RWPE2 (cell line): ENCODE data around the gene BRINP3.

ENCODE experiments used
- ATAC-seq: fragments of 200-7000 bp; cut with Tn5 transposase; 3 replicates; pipeline ENCODE4 v1.9.1; 2021; ENCODE audit warnings: low read depth
- DNase-seq: peaks from one replicate; pipeline ENCODE4 v3.0.0-alpha.2; 2020; ENCODE audit warnings: low spot score
- H3K27ac ChIP-seq: fragments of 450-650 bp; 2 replicates; pipeline ENCODE4 v1.5.1; 2017; ENCODE audit warnings: mild to moderate bottlenecking; ENCODE audit not compliant: poor library complexity, severe bottlenecking
- H3K27me3 ChIP-seq: fragments of 250-450 bp; sonication (Bioruptor Pico); 2 replicates; pipeline ENCODE4 v1.5.1; 2021; ENCODE audit warnings: mild to moderate bottlenecking, moderate library complexity; ENCODE audit not compliant: insufficient read depth, poor library complexity, severe bottlenecking
- H3K36me3 ChIP-seq: fragments of 250-450 bp; sonication (Bioruptor Pico); 2 replicates; pipeline ENCODE4 v1.5.1; 2020; ENCODE audit warnings: low read depth, mild to moderate bottlenecking, moderate library complexity
- H3K4me1 ChIP-seq: fragments of 250-450 bp; sonication (Bioruptor Pico); 2 replicates; pipeline ENCODE4 v1.5.1; 2021; ENCODE audit warnings: mild to moderate bottlenecking, moderate library complexity; ENCODE audit not compliant: insufficient read depth, poor library complexity, severe bottlenecking
- H3K4me3 ChIP-seq: fragments of 250-450 bp; sonication (Bioruptor Pico); 2 replicates; pipeline ENCODE4 v1.5.1; 2021; ENCODE audit warnings: mild to moderate bottlenecking, moderate library complexity; ENCODE audit not compliant: severe bottlenecking
- H3K9me3 ChIP-seq: fragments of 250-450 bp; sonication (Bioruptor Pico); 2 replicates; pipeline ENCODE4 v1.5.1; 2021; ENCODE audit warnings: mild to moderate bottlenecking, moderate library complexity; ENCODE audit not compliant: severe bottlenecking
- CTCF ChIP-seq: fragments of 450-650 bp; IDR thresholded peaks from one replicate; pipeline ENCODE4 v1.5.1; 2017; ENCODE audit warnings: mild to moderate bottlenecking, moderate library complexity; ENCODE audit not compliant: poor library complexity, severe bottlenecking

Gene BRINP3

GRCh38 chr1:190192627-190193026 is 285.0 kb downstream of the BRINP3 start:
- H3K27ac ChIP-seq: no peak overlapping the region
- H3K27me3 ChIP-seq: no peaks in the 10 kb centered on the region
- no peak for TF ChIP-seq CTCF
- DNase-seq: no peak
- H3K9me3 ChIP-seq: no peaks in the 10 kb centered on the region
- no peaks in the 10 kb centered on the region for H3K36me3 ChIP-seq
- H3K4me1 ChIP-seq: no peaks in the 10 kb centered on the region
- no peak overlapping the region for H3K4me3 ChIP-seq
- ATAC-seq: no peak

- DNase-seq (no peak), ATAC-seq (no peak)
- no peak for TF ChIP-seq CTCF
- Histone ChIP-seq H3K27me3 (no peaks in the 10 kb centered on the region), H3K4me1 (peaks cover 4% of the 10 kb centered on the region), H3K27ac (no peak overlapping the region), H3K9me3 (peaks cover 2% of the 10 kb centered on the region), H3K4me3 (no peak overlapping the region), H3K36me3 (no peaks in the 10 kb centered on the region)
Observed at GRCh38 chr1:190183588-190183987, 294.1 kb downstream of the BRINP3 start.

GRCh38 chr1:190179817-190180216 is 297.8 kb downstream of the BRINP3 start:
- DNase-seq: no peak
- H3K36me3 ChIP-seq: no peaks in the 10 kb centered on the region
- peaks cover 4% of the 10 kb centered on the region for H3K4me1 ChIP-seq
- H3K27ac ChIP-seq: no peak overlapping the region
- peak; percentile 59; the same call in 2 of the 3 replicates for ATAC-seq
- TF ChIP-seq CTCF: no peak
- peaks cover 2% of the 10 kb centered on the region for H3K9me3 ChIP-seq
- H3K27me3 ChIP-seq: no peaks in the 10 kb centered on the region
- H3K4me3 ChIP-seq: no peak overlapping the region

GRCh38 chr1:190178827-190179226 is 298.8 kb downstream of the BRINP3 start:
- H3K9me3 ChIP-seq: peaks cover 2% of the 10 kb centered on the region
- no peak overlapping the region for H3K4me3 ChIP-seq
- no peaks in the 10 kb centered on the region for H3K36me3 ChIP-seq
- no peak overlapping the region for H3K27ac ChIP-seq
- peaks cover 4% of the 10 kb centered on the region for H3K4me1 ChIP-seq
- DNase-seq (no peak), ATAC-seq (no peak)
- no peaks in the 10 kb centered on the region for H3K27me3 ChIP-seq
- no peak for TF ChIP-seq CTCF

- no peak for TF ChIP-seq CTCF
- Histone ChIP-seq H3K27me3 (no peaks in the 10 kb centered on the region), H3K27ac (no peak overlapping the region), H3K9me3 (peaks cover 2% of the 10 kb centered on the region), H3K4me1 (peaks cover 4% of the 10 kb centered on the region), H3K36me3 (no peaks in the 10 kb centered on the region), H3K4me3 (no peak overlapping the region)
- DNase-seq (no peak), ATAC-seq (no peak)
Observed at GRCh38 chr1:190177555-190177954, 300.1 kb downstream of the BRINP3 start.
